Measurements from ENCODE around the gene RAPGEF5.

The RAPGEF5 gene

DNA sequence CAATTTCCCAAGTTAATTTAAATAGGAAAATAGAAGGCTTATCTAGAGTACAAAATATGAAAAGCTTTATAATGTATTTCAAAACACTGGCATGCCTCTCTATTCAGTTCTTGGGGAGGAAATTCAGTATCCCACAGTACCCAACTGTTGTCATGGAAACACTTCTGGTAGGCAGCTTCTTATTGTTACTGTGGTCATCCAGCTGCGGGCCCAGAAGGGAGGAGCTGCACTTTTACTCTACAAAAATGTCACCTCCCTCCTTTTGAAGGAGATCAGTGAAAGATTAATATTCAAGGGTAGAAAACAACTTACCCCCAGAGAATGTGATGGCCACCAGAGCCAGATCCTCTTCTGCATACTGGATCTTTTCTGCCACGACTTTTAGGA lies 202.8 kb downstream of the RAPGEF5 start:
- no peak for ATAC-seq (ENCODE audit: low read depth)
- no peak for DNase-seq (ENCODE audit: low spot score)
- Histone ChIP-seq H3K27ac (ENCODE audit: poor library complexity, severe bottlenecking) (no peak overlapping the region), H3K27me3 (ENCODE audit: insufficient read depth, poor library complexity, severe bottlenecking) (no peaks in the 10 kb centered on the region), H3K4me3 (ENCODE audit: severe bottlenecking) (no peak overlapping the region), H3K9me3 (ENCODE audit: severe bottlenecking) (no peaks in the 10 kb centered on the region), H3K36me3 (ENCODE audit: low read depth) (0 out of 2 replicates have a peak, but pooled peaks cover 4% of the 10 kb centered on the region), H3K4me1 (ENCODE audit: insufficient read depth, poor library complexity, severe bottlenecking) (no peaks in the 10 kb centered on the region)
- TF ChIP-seq, protein P1, sequence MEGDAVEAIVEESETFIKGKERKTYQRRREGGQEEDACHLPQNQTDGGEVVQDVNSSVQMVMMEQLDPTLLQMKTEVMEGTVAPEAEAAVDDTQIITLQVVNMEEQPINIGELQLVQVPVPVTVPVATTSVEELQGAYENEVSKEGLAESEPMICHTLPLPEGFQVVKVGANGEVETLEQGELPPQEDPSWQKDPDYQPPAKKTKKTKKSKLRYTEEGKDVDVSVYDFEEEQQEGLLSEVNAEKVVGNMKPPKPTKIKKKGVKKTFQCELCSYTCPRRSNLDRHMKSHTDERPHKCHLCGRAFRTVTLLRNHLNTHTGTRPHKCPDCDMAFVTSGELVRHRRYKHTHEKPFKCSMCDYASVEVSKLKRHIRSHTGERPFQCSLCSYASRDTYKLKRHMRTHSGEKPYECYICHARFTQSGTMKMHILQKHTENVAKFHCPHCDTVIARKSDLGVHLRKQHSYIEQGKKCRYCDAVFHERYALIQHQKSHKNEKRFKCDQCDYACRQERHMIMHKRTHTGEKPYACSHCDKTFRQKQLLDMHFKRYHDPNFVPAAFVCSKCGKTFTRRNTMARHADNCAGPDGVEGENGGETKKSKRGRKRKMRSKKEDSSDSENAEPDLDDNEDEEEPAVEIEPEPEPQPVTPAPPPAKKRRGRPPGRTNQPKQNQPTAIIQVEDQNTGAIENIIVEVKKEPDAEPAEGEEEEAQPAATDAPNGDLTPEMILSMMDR (IDR thresholded peaks at IDR 0.05; ENCODE audit: poor library complexity, severe bottlenecking) = no peak

DNA sequence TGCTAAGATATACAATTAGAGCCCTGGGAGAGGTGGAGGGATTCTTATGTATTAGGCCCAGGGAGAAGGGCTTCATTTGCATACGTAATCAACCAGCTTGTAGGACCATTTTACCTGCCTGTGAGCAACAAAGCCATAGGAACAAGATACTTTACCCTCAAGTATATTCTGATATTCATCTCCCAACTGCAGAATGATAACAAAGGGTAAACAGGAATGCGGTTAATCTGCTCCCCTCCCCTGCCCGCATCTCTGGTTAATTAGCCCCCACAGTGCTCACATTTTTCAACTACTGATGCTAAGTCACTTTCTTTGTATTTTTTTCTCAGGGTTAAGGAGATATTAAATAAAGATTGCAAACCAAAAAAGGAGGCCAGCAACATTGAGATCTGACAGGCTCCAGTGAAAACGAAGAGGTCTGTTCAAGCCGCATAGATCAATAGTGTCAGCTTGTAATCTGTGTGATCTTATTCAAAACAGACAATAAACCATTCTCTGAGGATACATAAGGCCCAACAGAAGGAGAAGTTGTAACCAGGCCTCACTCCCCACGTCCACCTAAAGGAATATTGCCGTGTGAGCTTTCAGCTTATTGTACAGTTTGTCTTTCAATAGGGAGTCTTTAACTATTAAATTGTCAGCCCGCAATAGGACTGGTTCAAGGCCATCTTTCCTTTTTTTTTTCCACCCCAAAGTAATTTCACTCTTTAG lies 203.4 kb downstream of the RAPGEF5 start:
- no peak overlapping the region for H3K4me3 ChIP-seq (ENCODE audit: severe bottlenecking)
- H3K36me3 ChIP-seq (ENCODE audit: low read depth) = 0 out of 2 replicates have a peak, but pooled peaks cover 4% of the 10 kb centered on the region
- DNase-seq (ENCODE audit: low spot score) (no peak), ATAC-seq (ENCODE audit: low read depth) (no peak)
- no peaks in the 10 kb centered on the region for H3K4me1 ChIP-seq (ENCODE audit: insufficient read depth, poor library complexity, severe bottlenecking)
- TF ChIP-seq, protein P1 (IDR thresholded peaks at IDR 0.05; ENCODE audit: poor library complexity, severe bottlenecking) = no peak
- no peak overlapping the region for H3K27ac ChIP-seq (ENCODE audit: poor library complexity, severe bottlenecking)
- H3K27me3 ChIP-seq (ENCODE audit: insufficient read depth, poor library complexity, severe bottlenecking) = no peaks in the 10 kb centered on the region
- H3K9me3 ChIP-seq (ENCODE audit: severe bottlenecking) = no peaks in the 10 kb centered on the region

DNA sequence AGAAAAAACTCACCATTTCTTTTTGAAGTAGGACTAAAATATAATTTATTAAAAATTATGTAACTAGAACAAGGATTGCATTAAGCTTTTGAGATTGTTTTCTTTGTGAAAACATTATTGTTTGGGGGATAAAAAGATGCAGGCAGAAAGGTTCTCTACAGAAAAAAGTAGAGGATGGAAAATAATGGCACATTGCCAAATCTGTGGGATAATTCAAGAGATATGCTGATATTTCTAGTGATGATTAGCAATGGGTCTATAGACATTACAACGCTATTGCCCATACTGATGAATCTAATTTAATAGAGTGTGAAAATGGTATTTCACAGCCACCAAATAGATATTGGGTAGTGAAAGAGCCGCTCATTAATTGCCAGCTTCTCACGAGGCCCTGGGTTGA lies 204.3 kb downstream of the RAPGEF5 start:
- Histone ChIP-seq H3K9me3 (ENCODE audit: severe bottlenecking) (no peaks in the 10 kb centered on the region), H3K36me3 (ENCODE audit: low read depth) (0 out of 2 replicates have a peak, but pooled peaks cover 4% of the 10 kb centered on the region), H3K4me3 (ENCODE audit: severe bottlenecking) (no peak overlapping the region), H3K4me1 (ENCODE audit: insufficient read depth, poor library complexity, severe bottlenecking) (no peaks in the 10 kb centered on the region), H3K27me3 (ENCODE audit: insufficient read depth, poor library complexity, severe bottlenecking) (no peaks in the 10 kb centered on the region), H3K27ac (ENCODE audit: poor library complexity, severe bottlenecking) (no peak overlapping the region)
- ATAC-seq (ENCODE audit: low read depth) (no peak), DNase-seq (ENCODE audit: low spot score) (no peak)
- TF ChIP-seq, protein P1 (IDR thresholded peaks at IDR 0.05; ENCODE audit: poor library complexity, severe bottlenecking) = no peak

DNA sequence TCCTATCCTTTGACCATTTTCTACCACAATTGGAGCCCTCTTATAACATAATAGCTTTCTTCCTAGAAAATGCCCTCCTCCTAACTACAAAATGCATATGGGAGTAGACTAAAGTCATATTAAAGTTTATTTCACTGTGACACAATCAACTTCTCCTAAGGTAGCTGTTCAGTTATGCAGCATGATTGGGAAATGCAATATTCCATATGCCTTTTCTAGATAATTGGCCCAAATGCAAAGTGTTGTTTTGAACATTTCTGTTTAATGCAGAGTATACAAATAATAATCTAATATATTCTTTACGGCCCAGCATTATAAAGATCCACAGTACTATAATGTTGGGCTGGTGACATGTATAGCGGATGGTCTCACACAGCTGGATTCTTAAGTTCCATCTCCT lies 205.1 kb downstream of the RAPGEF5 start:
- Histone ChIP-seq H3K9me3 (ENCODE audit: severe bottlenecking) (no peaks in the 10 kb centered on the region), H3K4me1 (ENCODE audit: insufficient read depth, poor library complexity, severe bottlenecking) (no peaks in the 10 kb centered on the region), H3K36me3 (ENCODE audit: low read depth) (0 out of 2 replicates have a peak, but pooled peaks cover 4% of the 10 kb centered on the region), H3K27me3 (ENCODE audit: insufficient read depth, poor library complexity, severe bottlenecking) (no peaks in the 10 kb centered on the region), H3K27ac (ENCODE audit: poor library complexity, severe bottlenecking) (no peak overlapping the region), H3K4me3 (ENCODE audit: severe bottlenecking) (no peak overlapping the region)
- TF ChIP-seq, protein P1 (IDR thresholded peaks at IDR 0.05; ENCODE audit: poor library complexity, severe bottlenecking) = no peak
- DNase-seq (ENCODE audit: low spot score) (no peak), ATAC-seq (ENCODE audit: low read depth) (no peak)

DNA sequence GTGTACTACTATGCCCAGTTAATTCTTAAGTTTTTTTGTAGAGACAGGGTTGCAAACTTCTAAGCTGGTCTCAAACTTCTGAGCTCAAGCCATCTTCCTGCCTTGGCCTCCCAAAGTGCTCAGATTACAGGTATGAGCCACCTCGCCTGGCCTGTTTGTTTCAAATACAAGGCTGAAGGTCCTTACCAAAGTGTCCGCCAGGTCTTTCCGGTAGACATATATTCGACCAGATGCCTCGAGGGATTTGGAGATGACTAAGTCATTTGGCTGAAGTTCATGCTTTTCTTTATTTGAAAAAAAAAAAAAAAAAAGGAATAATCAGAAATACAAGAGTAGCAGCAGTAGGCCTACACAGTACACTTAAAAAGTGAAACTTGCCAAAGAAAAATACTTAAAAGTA lies 206.7 kb downstream of the RAPGEF5 start:
- TF ChIP-seq, protein P1 (IDR thresholded peaks at IDR 0.05; ENCODE audit: poor library complexity, severe bottlenecking) = no peak
- no peaks in the 10 kb centered on the region for H3K36me3 ChIP-seq (ENCODE audit: low read depth)
- no peak overlapping the region for H3K27ac ChIP-seq (ENCODE audit: poor library complexity, severe bottlenecking)
- H3K4me1 ChIP-seq (ENCODE audit: insufficient read depth, poor library complexity, severe bottlenecking) = no peaks in the 10 kb centered on the region
- ATAC-seq (ENCODE audit: low read depth) (no peak), DNase-seq (ENCODE audit: low spot score) (no peak)
- no peak overlapping the region for H3K4me3 ChIP-seq (ENCODE audit: severe bottlenecking)
- H3K27me3 ChIP-seq (ENCODE audit: insufficient read depth, poor library complexity, severe bottlenecking) = no peaks in the 10 kb centered on the region
- no peaks in the 10 kb centered on the region for H3K9me3 ChIP-seq (ENCODE audit: severe bottlenecking)

Measured in RWPE2 (cell line).